PFSK-1 (cell line): ENCODE data around the gene GFOD1.

ENCODE experiments used
- FOXP2 ChIP-seq: optimal IDR thresholded peaks from 2 replicates; pipeline ENCODE3; 2011; ENCODE audit warnings: borderline replicate concordance, control low read depth, inconsistent platforms; ENCODE audit not compliant: insufficient read depth; ENCODE audit errors: extremely low read length, extremely low read depth
- POLR2AphosphoS5 ChIP-seq: IDR thresholded peaks from 2 replicates; pipeline ENCODE4 v1.6.1; 2012; ENCODE audit warnings: low read depth, mild to moderate bottlenecking, control low read depth, low read length, moderate library complexity
- REST ChIP-seq, 2 experiments: IDR thresholded peaks; 2 replicates each; pipeline versions ENCODE4 v1.6.1 to v1.8.0; 2011 to 2012; ENCODE audit warnings: low read depth in 2 of 2, low read length in 2 of 2, control low read depth in 1 of 2, inconsistent platforms in 1 of 2, mild to moderate bottlenecking in 1 of 2, moderate library complexity in 1 of 2; ENCODE audit not compliant: insufficient read depth in 1 of 2
- SIN3A ChIP-seq: IDR thresholded peaks from 2 replicates; pipeline ENCODE4 v1.6.1; 2012; ENCODE audit warnings: mild to moderate bottlenecking, low read length, moderate library complexity, borderline replicate concordance; ENCODE audit not compliant: insufficient read depth
- TAF1 ChIP-seq: IDR thresholded peaks from 2 replicates; pipeline ENCODE4 v1.6.1; 2012; ENCODE audit warnings: low read length, control low read depth, borderline replicate concordance; ENCODE audit not compliant: insufficient read depth

DNA sequence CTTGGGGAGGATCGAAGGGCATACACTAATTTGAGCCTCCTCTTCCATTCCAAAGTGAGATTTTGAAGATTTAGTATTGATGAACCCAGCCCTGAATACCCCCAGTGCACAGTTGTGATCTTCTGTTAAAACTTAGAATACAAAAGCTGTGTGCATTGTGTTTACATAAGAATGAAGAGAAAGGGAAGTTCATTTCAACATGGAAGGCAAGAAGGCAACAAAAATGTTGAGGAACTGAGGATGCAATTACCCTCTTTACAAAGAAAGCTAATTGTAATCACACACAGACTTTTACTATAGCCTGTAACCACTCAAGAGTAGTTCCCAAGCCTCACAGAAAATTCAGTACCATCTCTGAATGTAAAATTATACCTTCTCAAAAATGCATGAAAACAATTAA lies 49.3 kb downstream of the GFOD1 start:
- TF ChIP-seq REST (IDR thresholded peaks at IDR 0.05; ENCODE audit: insufficient read depth in 1 of 2, low read depth in 2 of 2, low read length in 2 of 2) (no peak), FOXP2 (no peak), SIN3A (no peak), TAF1 (no peak), POLR2AphosphoS5 (no peak)
